HG02798 (cell line): ENCODE measurements around the gene TUBA1B.
"Not testable (repeated sequence)": the region's sequence is repeated elsewhere in the genome, so short reads cannot be mapped to it uniquely, and the experiment has no call there.

Source experiments
- ATAC-seq: cut with Tn5 transposase; IDR thresholded peaks from one replicate; pipeline ENCODE4 v1.9.1; 2021; ENCODE audit warnings: mild to moderate bottlenecking; ENCODE audit not compliant: unreplicated experiment, poor library complexity

The TUBA1B gene

DNA sequence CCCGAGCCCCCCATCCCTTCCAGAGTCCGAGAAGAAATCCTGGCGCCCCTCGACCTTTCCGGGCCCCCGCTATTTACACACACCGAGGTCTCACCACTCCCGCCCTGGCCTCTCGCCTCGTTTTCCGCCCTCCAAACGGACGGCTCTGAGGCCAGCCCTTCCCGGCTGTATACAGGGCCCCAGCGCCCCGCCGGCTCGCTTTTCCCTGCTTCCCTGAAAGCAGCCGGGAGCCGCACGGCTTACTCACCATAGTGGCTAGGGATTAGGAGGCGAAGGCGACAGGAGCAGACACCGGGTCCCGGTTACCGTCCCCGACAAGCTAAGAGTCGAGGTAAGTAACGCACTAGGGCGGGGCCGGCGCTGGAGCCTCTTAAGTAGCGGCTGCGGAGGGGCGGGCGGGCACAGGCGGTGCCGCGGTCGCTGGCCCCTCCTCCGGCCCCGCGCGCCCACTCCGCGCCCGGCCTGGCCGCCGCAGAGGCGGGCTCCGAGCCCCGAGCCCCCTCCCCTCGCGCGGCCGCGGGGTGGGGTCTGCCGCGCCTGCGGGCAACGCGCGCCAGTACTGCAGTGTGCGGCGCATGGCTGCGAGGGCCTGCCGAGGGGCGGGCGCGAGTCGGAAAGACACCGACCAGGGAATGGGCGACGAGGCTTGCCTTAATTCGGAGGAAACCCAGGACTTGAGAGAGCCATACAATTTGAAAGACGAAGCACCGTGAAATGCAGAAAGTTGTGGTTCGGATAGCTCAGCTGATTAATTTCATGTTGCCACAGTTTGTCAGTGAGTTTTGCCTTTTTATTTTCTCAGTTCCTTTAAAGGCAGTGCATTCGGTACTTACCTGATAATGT lies at the start of gene TUBA1B:
Gene TUBA1B (minus strand): TSS at position 345 of the 843 bp plus-strand sequence. CDS start 95 bp downstream, at position 250.
- ATAC-seq, result peak; percentile 75

DNA sequence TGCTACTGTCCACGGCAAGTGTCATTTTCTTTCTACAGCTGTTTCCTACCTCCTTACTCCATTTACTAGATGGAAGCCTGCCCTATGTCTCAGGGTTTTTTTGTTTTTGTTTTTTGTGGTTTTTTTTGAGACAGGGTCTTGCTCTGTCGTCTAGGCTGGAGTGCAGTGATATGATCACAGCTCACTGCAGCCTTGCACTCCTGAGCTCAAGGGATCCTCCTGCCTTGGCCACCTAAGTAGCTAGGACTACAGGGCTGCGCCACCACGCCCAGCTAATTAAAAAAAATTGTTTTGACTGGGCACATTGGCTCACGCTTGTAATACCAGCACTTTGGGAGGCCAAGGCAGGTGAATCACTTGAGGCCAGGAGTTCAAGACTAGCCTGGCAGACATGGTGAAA lies 43.0 kb upstream of the TUBA1B start:
- ATAC-seq, result no peak

DNA sequence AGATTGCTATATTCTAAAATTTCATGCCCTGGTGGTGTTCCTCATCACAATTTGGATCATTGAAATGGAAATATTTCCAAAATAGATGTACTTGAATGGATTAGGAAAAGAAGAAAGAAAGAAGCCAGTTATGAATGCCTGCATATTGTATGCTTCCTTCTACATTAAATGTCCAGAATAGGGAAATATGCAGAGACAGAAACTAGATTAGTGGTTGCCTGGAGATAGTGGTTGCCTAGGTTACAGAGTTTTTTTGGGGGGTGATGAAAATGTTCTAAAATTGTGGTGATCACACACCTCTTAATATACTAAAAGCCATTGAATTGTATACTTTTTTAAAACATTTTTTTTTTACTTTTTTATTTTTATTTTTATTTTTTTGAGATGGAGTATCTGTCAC lies 39.7 kb upstream of the TUBA1B start:
- ATAC-seq, result no peak

DNA sequence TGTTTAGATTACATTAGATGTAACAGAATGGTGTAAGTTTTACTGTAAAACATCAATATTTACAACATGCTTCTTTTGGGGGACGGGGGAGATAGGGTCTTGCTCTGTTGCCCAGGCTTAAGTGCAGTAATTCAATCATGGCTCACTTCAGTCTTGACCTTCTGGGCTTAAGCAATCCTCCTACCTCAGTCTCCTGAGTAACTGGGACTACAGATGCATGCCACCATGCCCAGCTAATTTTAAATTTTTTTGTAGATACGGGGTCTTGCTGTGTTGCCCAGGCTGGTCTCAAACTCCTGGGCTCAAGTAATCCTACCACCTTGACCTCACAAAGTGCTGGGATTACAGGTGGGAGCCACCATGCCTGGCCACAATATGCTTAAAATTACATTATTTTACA lies 33.9 kb upstream of the TUBA1B start:
- ATAC-seq, result no peak

DNA sequence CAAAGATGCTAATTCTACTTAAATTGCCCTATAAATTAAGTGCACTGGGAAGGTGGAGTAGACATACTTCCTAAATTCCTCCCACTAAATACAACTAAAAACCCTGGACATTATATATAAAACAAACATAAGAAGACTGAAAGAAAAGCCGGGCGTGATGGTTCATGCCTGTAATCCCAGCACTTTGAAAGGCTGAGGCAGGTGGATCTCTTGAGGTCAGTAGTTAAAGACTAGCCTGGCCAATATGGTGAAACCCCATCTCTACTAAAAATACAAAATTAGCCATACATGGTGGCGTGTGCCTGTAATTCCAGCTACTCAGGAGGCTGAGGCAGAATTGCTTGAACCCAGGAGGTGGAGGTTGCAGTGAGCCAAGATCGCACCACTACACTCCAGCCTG lies 30.7 kb upstream of the TUBA1B start:
- not testable (repeated sequence) for ATAC-seq

DNA sequence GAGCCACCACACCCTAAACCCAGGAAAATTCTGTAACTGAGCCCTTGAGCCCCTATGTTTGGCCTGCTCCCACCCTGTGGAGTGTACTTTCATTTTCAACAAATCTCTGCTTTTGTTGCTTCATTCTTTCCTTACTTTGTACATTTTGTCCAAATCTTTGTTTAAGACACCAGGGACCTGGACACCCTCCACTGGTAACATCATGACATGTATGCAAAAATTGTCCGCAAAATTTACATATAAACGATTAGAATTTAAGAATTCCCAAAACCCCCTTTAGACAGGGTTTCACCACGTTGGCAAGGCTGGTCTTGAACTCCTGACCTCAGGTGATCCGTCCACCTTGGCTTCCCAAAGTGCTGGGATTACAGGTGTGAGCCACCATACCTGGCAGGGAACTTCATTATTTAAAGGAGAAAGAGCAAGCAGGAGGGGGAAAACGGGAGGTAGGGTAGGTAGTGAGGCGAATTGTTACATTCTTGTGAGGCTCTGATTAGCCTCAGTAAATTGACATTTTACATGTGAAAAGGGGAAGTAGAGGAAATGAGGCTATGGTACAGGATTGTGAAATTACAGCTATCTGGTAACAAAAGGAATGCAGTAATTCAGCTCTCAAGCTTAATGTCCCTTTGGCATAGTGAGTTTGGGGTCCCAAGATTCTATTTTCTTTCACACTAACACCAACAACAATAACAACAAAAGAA lies 30.0 kb upstream of the TUBA1B start:
- no peak for ATAC-seq

DNA sequence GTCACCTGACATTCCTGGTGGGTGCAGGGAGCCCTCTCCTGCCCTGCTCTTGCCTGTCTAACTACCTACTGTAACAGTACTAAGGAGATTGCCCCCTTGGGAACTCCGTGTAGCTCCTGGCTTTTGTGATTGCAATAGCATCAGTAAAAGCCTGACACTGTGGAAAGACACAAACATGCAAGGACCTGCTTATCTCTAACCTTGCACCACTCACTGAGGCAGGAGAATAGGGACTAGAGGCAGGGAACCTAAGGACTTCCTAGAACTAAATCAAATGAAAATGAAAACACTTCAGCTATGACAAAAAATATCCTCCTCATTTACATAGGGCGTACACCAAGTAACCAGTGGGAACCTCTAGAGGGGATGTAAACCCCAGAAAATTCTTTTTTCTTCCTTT lies 29.2 kb upstream of the TUBA1B start:
- no peak for ATAC-seq

DNA sequence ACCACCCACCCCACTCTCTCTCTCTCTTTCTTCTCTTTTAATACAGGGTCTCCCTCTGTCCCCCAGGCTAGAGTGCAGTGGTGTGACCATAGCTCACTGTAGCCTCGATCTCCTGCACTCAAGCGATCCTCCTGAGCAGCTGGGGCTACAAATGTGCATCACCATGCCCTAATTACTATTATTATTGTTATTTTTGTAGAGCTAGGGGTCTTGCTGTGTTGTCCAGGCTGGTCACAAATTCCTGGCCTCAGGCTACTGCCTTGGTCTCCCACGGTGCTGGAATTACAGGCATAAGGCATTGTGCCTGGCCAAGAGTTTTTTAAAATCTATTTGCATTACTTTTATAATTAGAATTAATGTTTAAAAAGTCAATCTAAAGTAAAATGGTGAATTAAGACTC lies 23.0 kb upstream of the TUBA1B start:
- no peak for ATAC-seq

DNA sequence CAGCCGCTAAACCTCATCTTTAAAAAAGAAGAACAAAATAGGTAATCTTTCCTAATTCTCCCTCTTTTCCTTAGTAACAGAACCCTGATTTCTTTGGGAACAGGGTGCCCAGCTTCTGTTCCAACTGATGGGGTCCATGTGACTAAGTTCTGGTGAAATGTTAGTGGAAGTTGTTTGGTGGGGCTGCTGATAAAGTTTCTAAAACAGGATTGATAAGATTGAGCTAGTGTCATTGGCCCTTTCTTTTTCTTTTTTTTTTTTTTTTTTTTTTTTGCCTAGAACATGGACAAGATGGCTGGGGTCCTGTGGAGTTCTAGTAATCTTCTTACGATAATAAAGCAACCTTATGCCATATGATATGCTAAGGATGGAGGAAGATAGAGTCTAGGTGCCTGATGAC lies 16.2 kb upstream of the TUBA1B start:
- ATAC-seq, result no peak

DNA sequence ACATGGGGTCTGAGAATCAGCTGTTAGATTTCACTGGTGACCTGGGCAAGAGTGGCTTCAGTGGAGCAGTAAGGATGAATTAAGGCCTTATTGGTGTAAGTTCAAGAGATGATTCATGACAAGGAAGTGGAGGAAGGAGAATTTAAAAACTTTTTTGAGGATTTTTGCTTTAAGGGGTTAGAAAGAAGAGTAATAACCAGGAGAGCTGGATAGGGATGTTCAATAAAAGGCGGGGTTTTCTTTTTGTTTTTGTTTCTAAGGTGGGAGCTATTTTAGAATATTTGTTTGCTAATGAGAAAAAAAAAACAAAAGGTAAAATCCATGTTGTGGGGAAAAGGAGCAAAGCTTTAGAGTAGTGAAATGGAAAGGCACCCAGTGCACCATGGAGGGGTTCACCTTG lies 15.2 kb upstream of the TUBA1B start:
- ATAC-seq, result no peak

DNA sequence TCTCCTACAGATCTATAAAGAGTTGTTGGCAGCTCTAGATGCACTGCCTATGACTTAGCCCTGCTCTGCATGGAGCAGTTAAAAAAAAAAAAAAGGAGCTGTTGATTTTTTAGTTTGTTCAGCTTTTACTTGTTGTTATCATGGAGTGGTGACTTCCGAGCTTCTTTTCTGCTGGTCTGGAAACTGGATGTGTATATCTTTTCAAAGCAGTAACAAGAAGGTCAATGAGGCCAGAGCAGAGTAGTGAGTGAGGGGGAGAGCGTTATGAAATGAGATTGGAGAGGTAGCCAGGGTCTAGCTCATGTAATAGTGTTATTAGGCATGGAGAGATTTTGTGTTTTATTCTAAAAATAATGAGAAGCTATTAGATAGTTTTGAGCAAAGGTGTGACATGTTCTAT lies 13.2 kb upstream of the TUBA1B start:
- no peak for ATAC-seq

DNA sequence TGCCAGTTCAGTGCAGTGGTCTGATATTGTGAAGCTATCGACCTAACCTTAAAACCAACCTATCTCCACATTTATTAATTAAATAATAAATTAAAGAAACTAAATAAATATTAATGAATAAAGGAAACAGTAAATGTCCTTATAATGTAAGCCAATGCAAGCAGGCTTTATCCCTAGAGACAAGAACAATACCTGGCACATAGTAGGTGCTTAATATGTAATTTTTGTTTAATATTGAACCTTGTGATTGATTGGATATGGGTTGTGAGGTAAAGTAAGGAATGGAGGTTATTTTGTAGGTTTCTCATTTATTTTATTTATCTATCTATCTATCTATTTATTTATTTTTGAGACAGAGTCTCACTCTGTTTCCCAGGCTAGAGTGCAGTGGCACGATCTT lies 7.8 kb upstream of the TUBA1B start:
- ATAC-seq, result no peak

DNA sequence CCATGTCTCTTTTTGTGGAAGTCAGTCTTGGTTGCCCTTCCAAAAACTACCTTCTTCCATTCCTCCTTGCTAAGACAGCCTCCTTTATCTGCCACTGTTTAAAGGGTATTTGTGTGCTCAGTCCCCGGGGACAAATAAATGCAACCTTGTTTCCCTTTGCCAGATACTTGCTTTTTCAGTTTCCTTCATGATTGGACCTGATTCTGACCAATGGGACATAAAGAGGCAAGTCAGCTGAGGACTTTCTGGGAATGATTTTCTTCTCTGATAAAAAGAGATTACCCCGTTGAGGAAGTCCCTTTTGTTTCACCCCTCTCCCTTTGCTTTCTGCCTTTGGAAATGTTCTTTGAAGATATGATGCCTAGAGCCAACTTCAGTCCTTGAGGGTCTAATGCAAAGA lies 7.4 kb upstream of the TUBA1B start:
- no peak for ATAC-seq

DNA sequence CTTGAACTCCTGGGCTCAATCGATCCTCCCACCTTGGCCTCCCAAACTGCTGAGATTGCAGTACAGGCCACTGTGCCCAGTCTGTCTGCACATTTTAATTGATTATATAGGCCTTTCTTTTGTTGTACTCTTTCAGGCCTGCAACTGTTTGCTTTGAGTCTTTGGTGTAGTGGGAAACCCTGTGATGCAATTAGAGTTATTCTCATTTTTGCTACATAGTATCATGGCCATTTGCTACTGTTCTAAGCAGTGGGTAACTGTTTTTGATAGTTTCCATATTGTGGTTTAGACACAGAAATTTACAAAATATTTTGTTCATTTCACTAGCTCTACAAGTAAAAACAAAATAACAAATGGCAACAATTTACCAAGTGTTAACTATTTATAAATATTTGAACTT lies 6.3 kb upstream of the TUBA1B start:
- ATAC-seq, result no peak

DNA sequence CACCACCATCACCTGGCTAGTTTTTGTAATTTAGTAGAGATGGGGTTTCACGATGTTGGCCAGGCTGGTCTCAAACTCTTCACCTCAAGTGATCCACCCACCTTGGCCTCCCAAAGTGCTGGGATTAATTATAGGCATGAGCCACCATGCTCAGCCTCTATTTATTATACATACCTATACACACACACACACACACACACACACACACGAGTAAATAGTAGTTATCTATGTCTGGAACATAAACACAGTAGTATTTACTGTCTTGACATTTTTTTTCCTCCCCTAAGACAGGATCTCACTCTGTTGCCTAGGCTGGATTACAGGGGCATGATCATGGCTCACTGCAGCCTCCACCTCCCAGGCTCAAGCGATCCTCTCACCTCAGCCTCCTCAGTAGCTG lies 5.8 kb upstream of the TUBA1B start:
- ATAC-seq, result not testable (repeated sequence)

DNA sequence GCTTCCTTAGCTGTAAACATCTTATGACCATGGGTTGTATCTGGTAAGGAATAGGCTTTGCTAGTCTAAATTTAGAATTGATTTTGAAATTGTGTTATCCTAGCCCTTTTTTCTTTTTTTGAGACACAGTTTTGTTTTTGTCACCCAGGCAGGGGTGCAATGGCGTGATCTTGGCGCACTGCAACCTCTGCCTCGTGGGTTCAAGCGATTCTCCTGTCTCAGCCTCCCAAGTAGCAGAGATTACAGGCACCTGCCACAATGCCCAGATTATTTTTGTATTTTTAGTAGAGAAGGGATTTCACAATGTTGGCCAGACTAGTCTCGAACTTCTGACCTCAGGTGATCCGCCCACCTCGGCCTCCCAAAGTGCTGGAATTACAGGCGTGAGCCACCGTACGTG lies 2.4 kb upstream of the TUBA1B start:
- ATAC-seq, result no peak

DNA sequence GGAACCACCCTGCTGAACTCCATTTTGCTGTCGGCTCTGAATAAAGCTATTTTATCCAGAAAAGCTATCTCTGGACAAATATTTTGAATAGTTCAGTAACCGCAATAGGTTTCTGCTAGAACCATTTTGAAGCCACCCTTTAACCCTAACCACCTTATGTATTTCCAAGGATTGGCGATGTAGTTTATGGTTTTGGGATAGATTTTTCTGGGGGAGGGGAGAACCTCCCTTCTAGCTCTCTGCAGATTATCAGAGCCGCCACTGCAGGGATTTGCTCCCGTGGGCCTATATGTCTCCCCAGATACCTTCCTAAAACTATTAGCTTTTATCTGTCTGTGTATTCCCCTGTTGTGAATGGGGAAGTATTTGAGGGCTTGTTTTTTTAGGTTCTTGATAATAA lies 1.8 kb upstream of the TUBA1B start:
- ATAC-seq, result no peak

DNA sequence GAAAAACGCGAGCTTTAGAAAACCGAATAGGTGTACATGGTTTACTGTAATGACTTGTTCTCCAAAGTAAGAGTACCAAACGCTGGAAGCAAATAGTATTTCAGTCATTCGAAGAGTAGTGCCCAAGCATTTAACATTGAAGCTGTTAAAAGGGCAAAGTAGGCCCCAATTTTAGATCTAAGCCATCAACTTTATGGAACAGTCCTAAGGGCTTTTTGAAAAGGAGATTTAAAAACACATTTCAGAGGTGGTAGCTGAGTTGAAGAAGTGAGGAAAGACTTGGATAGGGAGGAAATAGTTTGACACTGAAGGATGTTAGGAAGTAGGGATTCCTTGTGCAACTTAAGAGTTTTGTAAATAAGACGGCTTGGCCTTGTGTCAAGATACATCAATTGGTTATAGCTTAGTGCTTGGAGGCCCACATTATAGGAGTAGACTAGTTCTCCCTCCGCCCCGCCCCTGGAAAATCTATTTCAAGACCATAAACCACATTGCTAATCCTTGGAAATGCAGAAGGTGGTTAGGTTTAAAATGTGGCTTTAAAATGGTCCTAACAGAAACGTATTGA lies 783 bp upstream of the TUBA1B start:
- no peak for ATAC-seq

DNA sequence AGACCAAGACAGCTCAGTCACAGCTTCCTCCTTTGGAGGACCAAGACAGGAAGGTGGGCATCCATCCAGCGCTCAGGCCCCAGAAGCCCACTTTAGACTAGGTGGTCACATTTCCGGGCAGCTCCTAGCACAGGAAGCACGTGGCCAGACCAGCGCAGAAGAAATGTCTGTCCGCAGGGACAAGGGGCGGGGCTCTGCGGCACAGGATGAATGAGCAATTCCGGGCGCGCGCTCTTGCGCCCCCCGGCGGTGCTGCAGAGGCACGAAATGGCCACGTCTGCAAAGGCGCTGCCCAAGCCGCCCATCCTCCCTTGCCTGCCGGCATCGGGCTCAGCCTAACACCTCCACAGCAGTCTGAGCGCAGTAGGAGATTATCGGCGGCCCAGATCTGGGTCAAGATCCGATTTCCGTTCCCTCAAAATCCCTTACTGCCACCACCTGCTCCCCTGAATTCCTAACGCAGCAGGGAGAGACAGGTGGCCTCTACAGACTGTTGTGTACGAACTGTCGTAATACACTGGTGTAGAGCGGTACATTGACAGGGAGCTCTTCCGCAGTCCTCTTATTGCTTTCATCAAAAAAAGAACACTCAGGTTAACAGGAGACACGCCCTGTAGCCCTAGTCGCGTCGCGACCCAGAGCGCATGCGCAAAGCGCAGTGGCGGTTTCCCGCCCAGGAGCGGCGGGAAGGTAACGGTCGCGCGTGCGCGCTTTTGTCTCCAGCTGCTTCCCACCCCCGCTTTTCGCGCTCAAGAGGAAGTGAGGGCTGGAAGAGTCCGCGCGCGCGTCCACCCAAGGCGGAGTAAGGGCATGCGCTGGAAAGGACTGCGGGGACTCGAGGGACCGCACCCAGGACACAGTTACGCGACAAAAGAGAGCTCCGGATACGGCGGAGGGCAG lies 794 bp downstream of the TUBA1B start:
- peak; percentile 56 for ATAC-seq

DNA sequence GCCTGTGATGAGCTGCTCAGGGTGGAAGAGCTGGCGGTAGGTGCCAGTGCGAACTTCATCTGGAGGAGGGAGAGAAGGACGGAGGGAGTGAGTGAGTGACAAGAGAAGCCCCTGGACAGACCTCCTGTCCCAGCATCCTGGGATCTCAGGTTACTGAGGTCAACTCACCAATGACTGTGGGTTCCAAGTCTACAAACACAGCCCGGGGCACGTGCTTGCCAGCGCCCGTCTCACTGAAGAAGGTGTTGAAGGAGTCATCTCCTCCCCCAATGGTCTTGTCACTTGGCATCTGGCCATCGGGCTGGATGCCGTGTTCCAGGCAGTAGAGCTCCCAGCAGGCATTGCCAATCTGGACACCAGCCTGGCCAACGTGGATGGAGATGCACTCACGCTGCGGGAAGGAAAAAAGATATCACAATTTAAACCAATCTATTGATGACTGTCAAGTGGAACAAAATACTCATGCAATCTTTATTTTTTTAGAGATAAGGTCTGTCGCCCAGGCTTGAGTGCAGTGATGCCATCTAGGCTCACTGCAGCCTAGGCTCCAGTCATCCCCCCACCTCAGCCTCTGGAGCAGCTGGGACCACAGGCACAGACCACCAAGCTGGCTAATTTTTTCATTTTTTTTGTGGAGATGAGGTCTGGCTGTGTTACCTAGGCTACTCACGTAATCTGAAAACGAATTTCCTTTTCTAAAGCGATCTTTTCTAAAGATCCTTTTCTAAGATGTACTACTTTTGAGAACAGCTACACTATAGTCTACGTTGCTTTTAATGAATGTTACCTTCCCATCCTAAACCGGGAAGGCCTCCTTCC lies 1.7 kb downstream of the TUBA1B start:
- ATAC-seq, result no peak
